ES-I3 (cell line): ENCODE measurements around the gene CTU1.

Experiments used
- H3K36me3 ChIP-seq: 2 replicates; pipeline ENCODE4 v1.6.1; 2013; ENCODE audit warnings: mild to moderate bottlenecking, low read length, control low read depth, moderate library complexity; ENCODE audit not compliant: insufficient read depth
- H3K4me1 ChIP-seq: 2 replicates; pipeline ENCODE4 v1.6.1; 2013; ENCODE audit warnings: mild to moderate bottlenecking, control low read depth, low read length; ENCODE audit not compliant: insufficient read depth
- H3K9ac ChIP-seq: 2 replicates; pipeline ENCODE4 v1.6.1; 2013; ENCODE audit warnings: low read depth, mild to moderate bottlenecking, low read length, moderate library complexity
- H3K9me3 ChIP-seq: 2 replicates; pipeline ENCODE4 v1.6.1; 2013; ENCODE audit warnings: mild to moderate bottlenecking, low read length, moderate library complexity; ENCODE audit not compliant: control insufficient read depth, insufficient read depth

The CTU1 gene

GRCh38 chr19:51124216-51124615 is 16.0 kb upstream of the CTU1 start:
- Histone ChIP-seq H3K36me3 (no peaks in the 10 kb centered on the region), H3K4me1 (peaks cover 6% of the 10 kb centered on the region; the same call in 1 of the 2 replicates), H3K9me3 (no peaks in the 10 kb centered on the region), H3K9ac (no peak overlapping the region)

GRCh38 chr19:51123802-51124201 is 15.6 kb upstream of the CTU1 start:
- Histone ChIP-seq H3K9me3 (no peaks in the 10 kb centered on the region), H3K36me3 (no peaks in the 10 kb centered on the region), H3K9ac (no peak overlapping the region), H3K4me1 (peaks cover 6% of the 10 kb centered on the region; the same call in 1 of the 2 replicates)

- no peaks in the 10 kb centered on the region for H3K9me3 ChIP-seq
- H3K36me3 ChIP-seq = no peaks in the 10 kb centered on the region
- peaks cover 6% of the 10 kb centered on the region; the same call in 1 of the 2 replicates for H3K4me1 ChIP-seq
- no peak overlapping the region for H3K9ac ChIP-seq
Observed at GRCh38 chr19:51123381-51123800, 15.2 kb upstream of the CTU1 start.

- H3K9me3 ChIP-seq = no peaks in the 10 kb centered on the region
- H3K9ac ChIP-seq = no peak overlapping the region
- no peaks in the 10 kb centered on the region for H3K36me3 ChIP-seq
- H3K4me1 ChIP-seq = peaks cover 6% of the 10 kb centered on the region; the same call in 1 of the 2 replicates
Observed at GRCh38 chr19:51122112-51122981, 14.1 kb upstream of the CTU1 start.

GRCh38 chr19:51121257-51121656 is 13.0 kb upstream of the CTU1 start:
- no peak overlapping the region for H3K9ac ChIP-seq
- H3K4me1 ChIP-seq = peaks cover 6% of the 10 kb centered on the region; the same call in 1 of the 2 replicates
- H3K36me3 ChIP-seq = no peaks in the 10 kb centered on the region
- no peaks in the 10 kb centered on the region for H3K9me3 ChIP-seq

- Histone ChIP-seq H3K9ac (no peak overlapping the region), H3K36me3 (no peaks in the 10 kb centered on the region), H3K9me3 (no peaks in the 10 kb centered on the region), H3K4me1 (peaks cover 6% of the 10 kb centered on the region; the same call in 1 of the 2 replicates)
Observed at GRCh38 chr19:51120160-51120559, 12.0 kb upstream of the CTU1 start.

- no peak overlapping the region for H3K9ac ChIP-seq
- no peaks in the 10 kb centered on the region for H3K36me3 ChIP-seq
- H3K9me3 ChIP-seq = no peaks in the 10 kb centered on the region
- peaks cover 6% of the 10 kb centered on the region; the same call in 1 of the 2 replicates for H3K4me1 ChIP-seq
Observed at GRCh38 chr19:51119611-51120010, 11.4 kb upstream of the CTU1 start.

GRCh38 chr19:51119101-51119500 is 10.9 kb upstream of the CTU1 start:
- H3K9ac ChIP-seq = no peak overlapping the region
- peaks cover 6% of the 10 kb centered on the region; the same call in 1 of the 2 replicates for H3K4me1 ChIP-seq
- H3K9me3 ChIP-seq = no peaks in the 10 kb centered on the region
- no peaks in the 10 kb centered on the region for H3K36me3 ChIP-seq

- Histone ChIP-seq H3K36me3 (no peaks in the 10 kb centered on the region), H3K4me1 (0 out of 2 replicates have a peak, but pooled peaks cover 2% of the 10 kb centered on the region), H3K9me3 (no peaks in the 10 kb centered on the region), H3K9ac (no peak overlapping the region)
Observed at GRCh38 chr19:51116736-51117286, 8.6 kb upstream of the CTU1 start.

GRCh38 chr19:51114087-51114729 is 6.0 kb upstream of the CTU1 start:
- no peaks in the 10 kb centered on the region for H3K36me3 ChIP-seq
- no peaks in the 10 kb centered on the region for H3K4me1 ChIP-seq
- H3K9me3 ChIP-seq = no peaks in the 10 kb centered on the region
- no peak overlapping the region for H3K9ac ChIP-seq

- H3K9ac ChIP-seq = no peak overlapping the region
Observed at GRCh38 chr19:51111606-51112005, 3.4 kb upstream of the CTU1 start.

GRCh38 chr19:51110666-51110971 is 2.4 kb upstream of the CTU1 start:
- 0 out of 2 replicates have a peak, but pooled peaks cover 4% of the 10 kb centered on the region for H3K4me1 ChIP-seq
- H3K9me3 ChIP-seq = no peaks in the 10 kb centered on the region
- no peaks in the 10 kb centered on the region; the same call in 1 of the 2 replicates for H3K36me3 ChIP-seq
- H3K9ac ChIP-seq = no peak overlapping the region

More at GRCh38 chr19:51111606-51112005, 3.4 kb upstream of the CTU1 start:
- Histone ChIP-seq H3K9me3 (no peaks in the 10 kb centered on the region), H3K4me1 (0 out of 2 replicates have a peak, but pooled peaks cover 4% of the 10 kb centered on the region), H3K36me3 (no peaks in the 10 kb centered on the region; the same call in 1 of the 2 replicates)

GRCh38 chr19:51108805-51109146 is 567 bp upstream of the CTU1 start:
- 0 out of 2 replicates have a peak, but pooled peaks cover 4% of the 10 kb centered on the region for H3K4me1 ChIP-seq
- no peaks in the 10 kb centered on the region for H3K9me3 ChIP-seq
- peak overlapping the region; percentile 61 for H3K9ac ChIP-seq
- H3K36me3 ChIP-seq = no peaks in the 10 kb centered on the region; the same call in 1 of the 2 replicates

- 0 out of 2 replicates have a peak, but pooled peaks cover 4% of the 10 kb centered on the region for H3K4me1 ChIP-seq
- no peaks in the 10 kb centered on the region for H3K9me3 ChIP-seq
- H3K36me3 ChIP-seq = no peaks in the 10 kb centered on the region; the same call in 1 of the 2 replicates
- H3K9ac ChIP-seq = peak overlapping the region; percentile 71; the same call in 1 of the 2 replicates
Observed at GRCh38 chr19:51107406-51108065, 673 bp downstream of the CTU1 start.
